IPS-11a (cell line): ENCODE measurements around the gene NLGN4X.

Source experiments
- H3K4me3 ChIP-seq: one replicate; pipeline ENCODE4 v1.5.1; 2013; ENCODE audit warnings: low read depth, low read length, control low read depth

Gene NLGN4X

DNA sequence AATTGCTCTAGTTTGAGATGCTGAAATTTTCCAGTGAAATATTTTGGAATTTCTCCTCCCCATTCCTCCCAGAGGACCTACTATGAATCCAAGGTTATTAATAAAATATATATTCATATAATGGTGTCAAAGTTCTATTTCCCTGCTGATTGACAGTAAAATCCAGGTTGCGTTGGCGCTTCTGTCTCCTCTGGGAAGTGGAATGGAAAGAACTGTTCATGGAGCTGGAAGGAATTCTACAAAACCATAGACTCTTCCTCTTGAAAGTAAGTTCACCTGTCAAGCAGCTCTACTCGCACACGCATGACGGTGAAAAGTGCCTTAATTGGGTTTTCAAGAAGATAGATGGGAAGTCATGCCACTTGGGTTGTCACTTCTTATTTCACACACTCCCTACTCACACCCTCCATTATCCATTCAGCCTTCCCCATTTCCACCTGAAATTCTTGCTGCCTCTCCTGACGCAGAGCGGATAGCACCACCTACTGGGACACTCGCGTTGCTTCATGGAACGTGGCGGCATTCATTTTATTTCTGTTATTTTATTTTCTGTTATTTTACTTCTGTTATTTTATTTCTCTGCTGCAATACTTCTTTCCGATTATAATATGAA is 351.6 kb downstream of the NLGN4X start:
- no peak overlapping the region for H3K4me3 ChIP-seq

DNA sequence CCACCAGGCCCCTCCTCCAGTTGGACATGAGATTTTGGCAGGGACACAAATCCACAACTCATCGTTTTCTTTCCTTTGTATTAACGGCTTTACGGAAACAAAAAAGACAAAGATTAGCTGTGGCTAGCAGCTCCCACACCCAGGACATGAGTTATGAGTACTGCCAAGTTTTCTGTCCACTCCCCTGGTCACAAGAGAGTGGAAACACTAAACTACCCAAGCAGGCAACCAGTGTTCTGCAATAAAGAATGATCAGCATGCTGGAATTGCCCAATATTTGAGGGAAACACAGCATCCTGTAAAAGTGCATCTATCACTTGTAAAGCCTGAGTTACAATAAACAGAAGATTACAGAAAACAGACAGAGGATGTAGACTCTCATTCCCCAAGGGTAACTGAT is 358.4 kb downstream of the NLGN4X start:
- H3K4me3 ChIP-seq: no peak overlapping the region

DNA sequence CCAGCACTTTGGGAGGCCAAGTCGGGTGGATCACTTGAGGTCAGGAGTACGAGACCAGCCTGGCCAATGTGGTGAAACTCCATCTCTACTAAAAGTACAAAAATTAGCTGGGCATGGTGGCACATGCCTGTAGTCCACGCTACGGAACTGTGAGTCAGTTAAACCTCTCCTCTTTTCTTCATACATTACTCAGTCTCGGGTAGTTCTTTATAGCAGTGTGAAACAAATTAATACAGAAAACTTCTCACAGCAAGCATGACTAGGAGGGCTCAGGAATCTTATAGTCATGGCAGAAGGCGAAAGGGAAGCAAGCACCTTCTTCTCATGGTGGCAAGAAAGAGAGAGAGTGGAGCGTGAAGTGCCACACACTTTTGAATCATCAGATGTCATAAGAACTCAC is 358.9 kb downstream of the NLGN4X start:
- no peak overlapping the region for H3K4me3 ChIP-seq

DNA sequence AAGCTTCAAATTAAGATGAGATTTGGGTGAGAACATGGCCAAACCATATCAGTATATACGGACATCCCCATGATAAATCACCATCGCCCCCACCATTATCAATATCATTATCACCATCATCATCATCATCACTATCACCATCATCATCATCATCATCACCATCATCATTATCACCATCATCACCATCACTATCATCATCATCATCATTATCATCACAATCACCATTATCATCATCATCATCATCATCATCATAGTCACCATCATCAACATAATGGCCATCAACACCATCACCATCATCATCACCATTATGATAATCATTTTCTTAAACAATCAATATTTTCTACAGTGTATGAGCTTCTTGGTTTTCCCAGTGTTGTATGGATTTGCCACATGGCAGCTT is 360.9 kb downstream of the NLGN4X start:
- no peak overlapping the region for H3K4me3 ChIP-seq

DNA sequence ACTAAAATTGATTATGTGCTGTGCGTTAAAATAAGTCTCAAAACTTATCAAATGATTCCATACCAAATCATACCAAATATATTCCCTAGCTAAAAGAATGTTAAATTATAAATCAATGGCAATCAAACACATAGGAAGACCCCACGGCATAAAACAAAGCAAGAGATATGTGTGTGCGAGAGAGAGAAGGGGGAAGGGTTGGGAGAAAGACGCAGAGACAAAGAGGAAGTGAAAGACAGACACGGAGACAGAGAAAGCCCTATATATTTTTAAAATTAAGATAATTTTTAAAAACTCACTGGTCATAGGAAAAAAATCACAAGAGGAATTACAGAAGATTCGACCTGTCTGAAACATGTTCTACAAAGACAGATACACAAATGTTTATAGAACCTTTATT is 371.4 kb downstream of the NLGN4X start:
- H3K4me3 ChIP-seq: no peak overlapping the region

DNA sequence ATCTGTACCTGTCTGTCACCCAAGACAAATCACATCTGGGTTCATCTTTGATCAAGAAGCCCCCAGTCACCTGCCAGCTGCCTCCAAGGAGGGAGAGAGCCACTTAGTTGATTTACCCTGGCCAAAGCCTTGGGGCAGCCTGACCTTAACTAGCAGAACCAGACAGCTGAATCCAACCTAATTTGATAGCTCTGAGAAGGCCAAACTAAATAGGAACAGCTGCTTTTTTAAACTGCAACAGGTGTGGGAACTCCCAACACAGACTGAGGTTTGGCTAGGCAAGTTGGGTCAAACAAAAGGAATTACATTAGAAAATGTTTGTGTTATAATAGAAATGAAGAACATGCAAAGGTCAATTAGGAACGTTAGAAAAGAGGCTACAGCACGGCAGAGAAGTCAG is 375.7 kb downstream of the NLGN4X start:
- H3K4me3 ChIP-seq: no peak overlapping the region

DNA sequence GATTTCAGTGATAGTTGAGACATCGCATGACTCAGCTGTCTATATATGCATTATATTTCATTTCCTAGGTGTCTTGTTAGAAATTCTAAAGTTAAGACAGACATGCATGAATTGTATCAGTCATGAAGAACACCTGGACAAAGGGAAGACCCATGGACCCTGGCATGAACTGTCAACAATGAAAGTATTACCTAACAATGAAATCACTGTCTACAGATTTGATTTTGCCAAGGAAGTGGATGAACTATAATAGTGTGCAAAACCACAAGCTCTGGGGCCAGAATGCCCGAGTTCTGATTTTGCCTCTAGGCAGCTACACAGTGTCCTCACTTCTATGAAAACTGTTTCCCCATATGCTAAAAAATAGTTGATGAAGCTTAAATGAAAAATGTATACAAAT is 386.1 kb downstream of the NLGN4X start:
- no peak overlapping the region for H3K4me3 ChIP-seq
